PC-9 (cell line): ENCODE data around the gene SPHK1.

Experiments
- EZH2 ChIP-seq: fragments of 200-600 bp; sonication (generic); IDR thresholded peaks from 2 replicates; pipeline ENCODE4 v1.8.0; 2017; ENCODE audit warnings: antibody characterized with exemption, low read depth
- TF ChIP-seq, protein P1 (sequence below): fragments of 200-600 bp; sonication (generic); conservative IDR thresholded peaks from 2 replicates; pipeline ENCODE4 v1.6.1; 2017; ENCODE audit warnings: mixed run types, antibody characterized with exemption, mild to moderate bottlenecking, moderate library complexity

DNA sequence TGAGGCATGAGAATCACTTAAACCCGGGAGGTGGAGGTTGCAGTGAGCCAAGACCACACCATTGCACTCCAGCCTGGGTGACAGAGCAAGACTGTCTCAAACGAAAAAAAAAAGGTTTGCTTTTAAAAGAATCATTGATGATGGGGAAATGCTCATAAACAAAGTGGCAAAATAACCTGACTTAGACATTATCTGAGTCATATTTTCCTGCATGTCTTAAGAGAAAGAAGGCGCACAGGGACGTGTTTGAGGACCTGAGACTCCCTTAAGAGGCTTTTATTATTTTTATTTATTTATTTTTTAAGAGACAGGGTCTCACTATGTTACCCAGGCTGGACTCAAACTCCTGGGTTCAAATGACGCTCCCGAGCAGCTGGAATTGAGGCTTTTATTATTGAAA, 25.0 kb upstream of the SPHK1 start:
- TF ChIP-seq, protein P1, sequence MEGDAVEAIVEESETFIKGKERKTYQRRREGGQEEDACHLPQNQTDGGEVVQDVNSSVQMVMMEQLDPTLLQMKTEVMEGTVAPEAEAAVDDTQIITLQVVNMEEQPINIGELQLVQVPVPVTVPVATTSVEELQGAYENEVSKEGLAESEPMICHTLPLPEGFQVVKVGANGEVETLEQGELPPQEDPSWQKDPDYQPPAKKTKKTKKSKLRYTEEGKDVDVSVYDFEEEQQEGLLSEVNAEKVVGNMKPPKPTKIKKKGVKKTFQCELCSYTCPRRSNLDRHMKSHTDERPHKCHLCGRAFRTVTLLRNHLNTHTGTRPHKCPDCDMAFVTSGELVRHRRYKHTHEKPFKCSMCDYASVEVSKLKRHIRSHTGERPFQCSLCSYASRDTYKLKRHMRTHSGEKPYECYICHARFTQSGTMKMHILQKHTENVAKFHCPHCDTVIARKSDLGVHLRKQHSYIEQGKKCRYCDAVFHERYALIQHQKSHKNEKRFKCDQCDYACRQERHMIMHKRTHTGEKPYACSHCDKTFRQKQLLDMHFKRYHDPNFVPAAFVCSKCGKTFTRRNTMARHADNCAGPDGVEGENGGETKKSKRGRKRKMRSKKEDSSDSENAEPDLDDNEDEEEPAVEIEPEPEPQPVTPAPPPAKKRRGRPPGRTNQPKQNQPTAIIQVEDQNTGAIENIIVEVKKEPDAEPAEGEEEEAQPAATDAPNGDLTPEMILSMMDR: no peak
- no peak for TF ChIP-seq EZH2
